Right lobe of liver (tissue), 4 donors: ENCODE data around the gene EPHA4.

Experiments used
- POLR2A ChIP-seq: fragments of 450-650 bp; IDR thresholded peaks from one replicate; pipeline ENCODE4 v1.6.1; 2017; ENCODE audit warnings: antibody characterized with exemption, mild to moderate bottlenecking
- TF ChIP-seq, protein P1 (sequence below), 4 donors: fragments of 200-600 bp in 3 of 4; fragments of 450-650 bp in 1 of 4; IDR thresholded peaks; one replicate each; pipeline versions ENCODE4 v1.5.1 to v1.8.0; 2016 to 2022; ENCODE audit warnings: antibody characterized with exemption in 4 of 4, mild to moderate bottlenecking in 2 of 4
- donor health status: DM: no; HTN: no; CAD: no.
- donor health status: DM: no; HTN: no; CAD: no.
- donor health status: DM: no; HTN: yes; CAD: no.

DNA sequence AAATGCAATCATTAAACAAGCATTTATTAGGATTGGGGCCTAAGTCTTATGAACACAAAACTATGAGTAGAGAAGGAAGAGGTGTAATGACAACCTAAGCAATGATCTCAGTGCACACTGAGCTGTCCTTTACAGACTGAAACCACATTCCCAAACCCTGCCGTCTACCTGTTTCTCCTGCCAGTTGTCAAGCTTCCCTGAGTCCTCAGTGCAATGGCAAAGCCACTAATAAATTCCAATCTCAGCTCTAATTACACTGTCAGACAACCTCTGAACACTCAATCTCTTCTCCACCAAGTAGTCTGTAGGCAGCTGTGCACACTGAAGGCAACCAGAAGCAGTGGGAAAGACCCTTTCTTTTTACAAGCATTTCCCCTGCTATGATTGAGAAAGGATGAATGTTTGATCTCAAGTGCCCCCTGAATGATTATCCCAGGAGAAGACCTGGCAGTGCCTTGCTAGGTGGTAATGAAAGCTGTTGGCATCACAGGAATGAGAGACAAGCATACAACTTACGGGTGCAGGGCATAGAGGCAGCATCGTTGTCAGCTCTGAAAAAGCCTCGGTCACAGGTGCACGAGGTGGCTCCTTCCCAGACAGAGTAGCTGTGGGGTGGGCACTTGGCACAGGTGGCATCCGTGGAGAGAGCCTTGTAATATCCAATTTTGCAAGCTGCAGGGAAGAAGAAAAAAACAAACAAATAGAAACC is 71.4 kb downstream of the EPHA4 start:
- TF ChIP-seq POLR2A, result no peak
- TF ChIP-seq, protein P1, sequence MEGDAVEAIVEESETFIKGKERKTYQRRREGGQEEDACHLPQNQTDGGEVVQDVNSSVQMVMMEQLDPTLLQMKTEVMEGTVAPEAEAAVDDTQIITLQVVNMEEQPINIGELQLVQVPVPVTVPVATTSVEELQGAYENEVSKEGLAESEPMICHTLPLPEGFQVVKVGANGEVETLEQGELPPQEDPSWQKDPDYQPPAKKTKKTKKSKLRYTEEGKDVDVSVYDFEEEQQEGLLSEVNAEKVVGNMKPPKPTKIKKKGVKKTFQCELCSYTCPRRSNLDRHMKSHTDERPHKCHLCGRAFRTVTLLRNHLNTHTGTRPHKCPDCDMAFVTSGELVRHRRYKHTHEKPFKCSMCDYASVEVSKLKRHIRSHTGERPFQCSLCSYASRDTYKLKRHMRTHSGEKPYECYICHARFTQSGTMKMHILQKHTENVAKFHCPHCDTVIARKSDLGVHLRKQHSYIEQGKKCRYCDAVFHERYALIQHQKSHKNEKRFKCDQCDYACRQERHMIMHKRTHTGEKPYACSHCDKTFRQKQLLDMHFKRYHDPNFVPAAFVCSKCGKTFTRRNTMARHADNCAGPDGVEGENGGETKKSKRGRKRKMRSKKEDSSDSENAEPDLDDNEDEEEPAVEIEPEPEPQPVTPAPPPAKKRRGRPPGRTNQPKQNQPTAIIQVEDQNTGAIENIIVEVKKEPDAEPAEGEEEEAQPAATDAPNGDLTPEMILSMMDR (IDR thresholded peaks at IDR 0.05), result no peak
